Measurements from ENCODE around the gene ZNF451.

DNA sequence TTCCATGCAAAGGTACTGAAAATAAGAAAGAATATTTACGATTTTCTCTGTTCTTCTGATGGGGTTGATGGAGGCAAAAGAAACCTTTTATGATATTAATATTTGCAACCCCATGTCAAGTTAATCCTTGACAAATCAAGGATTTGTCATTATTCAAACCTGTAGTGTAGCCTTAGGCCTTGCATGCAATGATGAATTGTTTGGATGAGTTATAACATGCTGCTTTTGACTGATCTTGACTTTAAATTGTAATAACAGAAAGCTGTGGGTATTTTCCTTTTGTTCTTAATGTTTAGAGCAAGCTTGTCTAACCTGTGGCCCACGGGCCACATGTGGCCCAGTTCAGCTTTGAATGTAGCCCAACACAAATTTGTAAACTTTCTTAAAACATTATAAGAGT lies 69.1 kb downstream of the ZNF451 start:
- TF ChIP-seq POLR2AphosphoS5 (IDR thresholded peaks at IDR 0.05; ENCODE audit: low read depth, low read length) = no peak
- TF ChIP-seq, protein P1, sequence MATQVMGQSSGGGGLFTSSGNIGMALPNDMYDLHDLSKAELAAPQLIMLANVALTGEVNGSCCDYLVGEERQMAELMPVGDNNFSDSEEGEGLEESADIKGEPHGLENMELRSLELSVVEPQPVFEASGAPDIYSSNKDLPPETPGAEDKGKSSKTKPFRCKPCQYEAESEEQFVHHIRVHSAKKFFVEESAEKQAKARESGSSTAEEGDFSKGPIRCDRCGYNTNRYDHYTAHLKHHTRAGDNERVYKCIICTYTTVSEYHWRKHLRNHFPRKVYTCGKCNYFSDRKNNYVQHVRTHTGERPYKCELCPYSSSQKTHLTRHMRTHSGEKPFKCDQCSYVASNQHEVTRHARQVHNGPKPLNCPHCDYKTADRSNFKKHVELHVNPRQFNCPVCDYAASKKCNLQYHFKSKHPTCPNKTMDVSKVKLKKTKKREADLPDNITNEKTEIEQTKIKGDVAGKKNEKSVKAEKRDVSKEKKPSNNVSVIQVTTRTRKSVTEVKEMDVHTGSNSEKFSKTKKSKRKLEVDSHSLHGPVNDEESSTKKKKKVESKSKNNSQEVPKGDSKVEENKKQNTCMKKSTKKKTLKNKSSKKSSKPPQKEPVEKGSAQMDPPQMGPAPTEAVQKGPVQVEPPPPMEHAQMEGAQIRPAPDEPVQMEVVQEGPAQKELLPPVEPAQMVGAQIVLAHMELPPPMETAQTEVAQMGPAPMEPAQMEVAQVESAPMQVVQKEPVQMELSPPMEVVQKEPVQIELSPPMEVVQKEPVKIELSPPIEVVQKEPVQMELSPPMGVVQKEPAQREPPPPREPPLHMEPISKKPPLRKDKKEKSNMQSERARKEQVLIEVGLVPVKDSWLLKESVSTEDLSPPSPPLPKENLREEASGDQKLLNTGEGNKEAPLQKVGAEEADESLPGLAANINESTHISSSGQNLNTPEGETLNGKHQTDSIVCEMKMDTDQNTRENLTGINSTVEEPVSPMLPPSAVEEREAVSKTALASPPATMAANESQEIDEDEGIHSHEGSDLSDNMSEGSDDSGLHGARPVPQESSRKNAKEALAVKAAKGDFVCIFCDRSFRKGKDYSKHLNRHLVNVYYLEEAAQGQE (IDR thresholded peaks at IDR 0.05; ENCODE audit: insufficient read depth in 1 of 2, low read depth in 2 of 2, low read length in 2 of 2) = no peak
- no peak for TF ChIP-seq SIN3A (IDR thresholded peaks at IDR 0.05; ENCODE audit: borderline replicate concordance, insufficient read depth, low read length)
- TF ChIP-seq TAF1 (IDR thresholded peaks at IDR 0.05; ENCODE audit: borderline replicate concordance, insufficient read depth, low read length) = no peak

Data from PFSK-1 (cell line).